ENCODE results near the gene TMEM45A.

Gene TMEM45A

GRCh38 chr3:100613721-100614390 is 121.4 kb downstream of the TMEM45A start:
- DNase-seq (ENCODE audit: low read depth, low spot score): no peak

- DNase-seq (ENCODE audit: low read depth, low spot score): no peak
These were observed 122.5 kb downstream of the TMEM45A start for GRCh38 chr3:100614941-100615340.

- no peak for DNase-seq (ENCODE audit: low read depth, low spot score)
These were observed 123.3 kb downstream of the TMEM45A start for GRCh38 chr3:100615684-100616083.

GRCh38 chr3:100621251-100621650 is 128.8 kb downstream of the TMEM45A start:
- no peak for DNase-seq (ENCODE audit: low read depth, low spot score)
